Uterus (tissue), 4 donors: Measurements from ENCODE around the gene ZNF628. TPM values are rescaled to one million over a fixed set of nuclear protein-coding genes. Genes with fewer than 3 reads are reported as not detected.

Experiments
- DNase-seq, 2 donors: peaks; one replicate each; pipeline ENCODE4 v3.0.0-alpha.2; 2019 to 2020
- H3K27ac ChIP-seq, 2 donors: fragments of 200-600 bp; sonication (generic); 1 replicate in 1 of 2; 2 replicates in 1 of 2; pipeline ENCODE4 v1.5.1; 2016 to 2018
- H3K27me3 ChIP-seq, 2 donors: fragments of 200-600 bp; sonication (generic); one replicate each; pipeline ENCODE4 v1.5.1; 2018 to 2019; ENCODE audit warnings: control low read depth in 1 of 2
- H3K36me3 ChIP-seq, 2 donors: fragments of 200-600 bp; sonication (generic); one replicate each; pipeline ENCODE4 v1.5.1; 2019; ENCODE audit warnings: control low read depth in 1 of 2
- H3K4me1 ChIP-seq, 2 donors: fragments of 200-600 bp; sonication (generic); one replicate each; pipeline ENCODE4 v1.5.1; 2018 to 2019; ENCODE audit warnings: control low read depth in 1 of 2
- H3K4me3 ChIP-seq, 2 donors: fragments of 200-600 bp; sonication (generic); 1 replicate in 1 of 2; 2 replicates in 1 of 2; pipeline ENCODE4 v1.5.1; 2018 to 2019; ENCODE audit warnings: mild to moderate bottlenecking in 1 of 2
- H3K9me3 ChIP-seq, 2 donors: fragments of 200-600 bp; sonication (generic); one replicate each; pipeline ENCODE4 v1.5.1; 2019; ENCODE audit warnings: control low read depth in 1 of 2
- POLR2A ChIP-seq, 2 donors: fragments of 450-650 bp; IDR thresholded peaks; one replicate each; pipeline ENCODE4 v1.6.1; 2016; ENCODE audit warnings: antibody characterized with exemption in 2 of 2, mild to moderate bottlenecking in 1 of 2, moderate library complexity in 1 of 2
- intact Hi-C: fragments of 100-400 bp; cut with DNase I; formaldehyde crosslinking; loops from one replicate; pipeline ENCODE4 v1.15.1; 2023; ENCODE audit warnings: low total_unique reads
- total RNA-seq, 4 donors: library from RNA; depleted of rRNA in 3 of 4; stranded (reverse); fragments of >200 nt in 3 of 4; gene quantifications; one replicate each; pipeline versions ENCODE4 v1.1.0 to v1.2.4, GENCODE V29; 2014 to 2023
- TF ChIP-seq, protein P1 (sequence below), 4 experiments: fragments of 200-600 bp in 2 of 4; fragments of 450-650 bp in 2 of 4; sonication (generic) in 2 of 4; IDR thresholded peaks; one replicate each; pipeline ENCODE4 v1.5.1; 2016 to 2019; ENCODE audit warnings: antibody characterized with exemption in 4 of 4, mild to moderate bottlenecking in 2 of 4, moderate library complexity in 1 of 4
- donor health status: DM: yes; HTN: yes; CAD: no.

The ZNF628 gene
- total RNA-seq, 4 donors from 2014 or later = 1.0 to 29.5 (median 11.9) TPM; not detected in 1

- H3K27ac ChIP-seq = no peak overlapping the region
- intact Hi-C loops = no loop called here
- DNase-seq = no peak
These were observed 12.3 kb upstream of the ZNF628 start for GRCh38 chr19:55464039-55464661.

DNA sequence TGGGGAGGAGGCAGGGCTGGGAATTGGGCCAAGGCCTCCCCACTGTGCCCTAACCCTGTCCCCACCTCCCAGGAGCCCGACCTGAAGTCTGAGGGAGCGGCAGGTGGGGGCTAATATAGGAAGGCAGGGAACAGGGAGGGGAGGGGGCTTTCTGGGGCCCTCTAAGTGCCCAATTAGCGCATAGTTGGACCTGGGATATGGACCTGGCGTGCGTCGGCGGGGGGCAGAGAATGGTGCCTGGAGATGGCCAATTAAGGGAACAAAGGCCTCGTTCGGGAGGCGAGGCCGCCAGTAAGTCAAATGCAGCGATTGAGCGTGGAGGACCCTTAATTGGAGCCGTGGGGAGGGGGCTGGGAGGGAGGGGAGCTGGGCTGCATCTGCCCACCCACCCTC, 11.8 kb upstream of the ZNF628 start, which contains the start of gene C19orf85:
Gene C19orf85 (minus strand): TSS at position 90 of the 393 bp plus-strand sequence. CDS start 197 bp downstream, outside the sequence.
- no peak within 1 kb of the TSS for H3K4me3 ChIP-seq
- no peak for DNase-seq
- peaks cover 0 to 5% of the 10 kb centered on the region in 2 donors for H3K4me1 ChIP-seq
- H3K27me3 ChIP-seq = no peaks in the 10 kb centered on the region
- no peak within 1 kb of the TSS for H3K27ac ChIP-seq
- H3K36me3 ChIP-seq = no peaks in the 10 kb centered on the region
- intact Hi-C loops = loop anchor here (5.0 kb wide), 1 partner anchor 38 kb away; no protein-coding TSS in a partner anchor
- no peaks in the 10 kb centered on the region for H3K9me3 ChIP-seq
- no peak for TF ChIP-seq POLR2A (IDR thresholded peaks at IDR 0.05)
- TF ChIP-seq, protein P1, sequence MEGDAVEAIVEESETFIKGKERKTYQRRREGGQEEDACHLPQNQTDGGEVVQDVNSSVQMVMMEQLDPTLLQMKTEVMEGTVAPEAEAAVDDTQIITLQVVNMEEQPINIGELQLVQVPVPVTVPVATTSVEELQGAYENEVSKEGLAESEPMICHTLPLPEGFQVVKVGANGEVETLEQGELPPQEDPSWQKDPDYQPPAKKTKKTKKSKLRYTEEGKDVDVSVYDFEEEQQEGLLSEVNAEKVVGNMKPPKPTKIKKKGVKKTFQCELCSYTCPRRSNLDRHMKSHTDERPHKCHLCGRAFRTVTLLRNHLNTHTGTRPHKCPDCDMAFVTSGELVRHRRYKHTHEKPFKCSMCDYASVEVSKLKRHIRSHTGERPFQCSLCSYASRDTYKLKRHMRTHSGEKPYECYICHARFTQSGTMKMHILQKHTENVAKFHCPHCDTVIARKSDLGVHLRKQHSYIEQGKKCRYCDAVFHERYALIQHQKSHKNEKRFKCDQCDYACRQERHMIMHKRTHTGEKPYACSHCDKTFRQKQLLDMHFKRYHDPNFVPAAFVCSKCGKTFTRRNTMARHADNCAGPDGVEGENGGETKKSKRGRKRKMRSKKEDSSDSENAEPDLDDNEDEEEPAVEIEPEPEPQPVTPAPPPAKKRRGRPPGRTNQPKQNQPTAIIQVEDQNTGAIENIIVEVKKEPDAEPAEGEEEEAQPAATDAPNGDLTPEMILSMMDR (IDR thresholded peaks at IDR 0.05) = no peak

More at GRCh38 chr19:55464039-55464661, 12.3 kb upstream of the ZNF628 start:
- H3K4me3 ChIP-seq = no peak overlapping the region
- no peak for TF ChIP-seq POLR2A (IDR thresholded peaks at IDR 0.05)
- TF ChIP-seq, protein P1 (IDR thresholded peaks at IDR 0.05) = no peak
- H3K4me1 ChIP-seq = peaks cover 0 to 5% of the 10 kb centered on the region in 2 donors
- H3K27me3 ChIP-seq = no peaks in the 10 kb centered on the region
- no peaks in the 10 kb centered on the region for H3K9me3 ChIP-seq
- no peaks in the 10 kb centered on the region for H3K36me3 ChIP-seq

DNA sequence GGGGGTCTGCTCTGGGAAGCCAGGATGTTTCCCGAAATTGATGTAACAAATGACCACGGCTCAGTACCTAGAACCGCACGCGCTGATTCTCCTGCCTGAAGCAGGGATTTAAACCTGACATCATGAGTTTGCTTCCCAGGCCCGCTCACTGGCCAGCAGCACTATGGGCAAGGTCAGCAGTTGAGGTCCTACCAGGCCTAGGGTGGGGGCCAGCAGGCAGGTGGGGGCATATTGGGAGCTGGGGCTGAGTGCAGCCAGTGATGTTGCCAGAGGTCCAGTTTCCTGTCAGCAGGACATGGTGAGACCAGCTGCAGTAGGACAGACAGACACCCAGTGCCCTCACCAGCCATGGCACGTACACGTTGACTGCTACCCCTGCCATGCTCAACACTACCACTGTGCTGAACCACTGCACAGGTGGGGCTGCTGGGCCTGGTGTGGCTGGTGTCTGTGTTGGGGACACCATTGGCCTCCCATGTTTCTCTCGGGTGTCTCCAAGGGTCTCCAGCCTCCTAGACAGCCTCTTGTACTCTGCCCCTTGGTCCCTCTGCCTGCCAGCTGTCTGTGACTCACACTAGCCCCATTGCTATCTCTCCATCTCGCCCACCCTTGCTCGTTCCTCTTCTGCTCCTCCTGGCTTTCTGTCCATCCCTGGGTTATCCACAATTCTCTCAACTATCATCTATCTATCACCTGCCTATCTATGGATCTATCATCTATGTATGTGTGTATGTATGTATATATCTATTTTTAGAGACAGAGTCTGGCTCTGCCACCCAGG, 10.8 kb upstream of the ZNF628 start:
- TF ChIP-seq, protein P1 (IDR thresholded peaks at IDR 0.05) = no peak
- no peak for TF ChIP-seq POLR2A (IDR thresholded peaks at IDR 0.05)

DNA sequence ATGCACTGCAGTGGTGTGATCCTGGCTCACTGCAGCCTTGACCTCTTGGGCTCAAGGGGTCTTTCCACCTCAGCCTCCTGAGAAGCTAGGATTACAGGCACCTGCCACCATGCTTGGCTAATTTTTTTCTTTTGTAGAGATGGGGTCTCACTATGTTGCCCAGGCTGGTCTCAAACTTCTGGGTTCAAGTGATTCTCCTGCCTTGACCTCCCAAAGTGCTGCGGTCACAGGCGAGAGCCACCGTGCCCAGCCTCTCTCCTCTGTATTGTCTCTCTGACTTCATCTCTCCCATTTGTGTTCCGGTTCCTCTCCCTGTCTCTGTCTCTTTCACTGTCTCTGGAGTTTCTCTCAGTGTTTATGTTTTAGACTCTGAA, 10.2 kb upstream of the ZNF628 start:
- H3K27me3 ChIP-seq = no peaks in the 10 kb centered on the region
- no peaks in the 10 kb centered on the region for H3K4me1 ChIP-seq
- no peak overlapping the region for H3K4me3 ChIP-seq
- no peaks in the 10 kb centered on the region for H3K9me3 ChIP-seq
- intact Hi-C loops = loop anchor here (5.0 kb wide), 1 partner anchor 36 kb away; no protein-coding TSS in a partner anchor
- H3K36me3 ChIP-seq = no peaks in the 10 kb centered on the region
- DNase-seq = no peak
- no peak overlapping the region for H3K27ac ChIP-seq
- TF ChIP-seq POLR2A (IDR thresholded peaks at IDR 0.05) = no peak
- TF ChIP-seq, protein P1 (IDR thresholded peaks at IDR 0.05) = no peak

More for the DNA sequence above, 10.8 kb upstream of the ZNF628 start:
- no peak for DNase-seq
- Histone ChIP-seq H3K27me3 (no peaks in the 10 kb centered on the region), H3K4me1 (no peaks in the 10 kb centered on the region), H3K4me3 (no peak overlapping the region), H3K27ac (no peak overlapping the region), H3K9me3 (no peaks in the 10 kb centered on the region), H3K36me3 (no peaks in the 10 kb centered on the region)
- intact Hi-C loops = loop anchor here (5.0 kb wide), 1 partner anchor 37 kb away; no protein-coding TSS in a partner anchor
